NCI-H2107 (cell line): Measurements from ENCODE around the gene XYLT1.

ENCODE experiments used
- DNase-seq: peaks from one replicate; lab custom pipeline; 2025; lab: John Stamatoyannopoulos, UW

Gene XYLT1

DNA sequence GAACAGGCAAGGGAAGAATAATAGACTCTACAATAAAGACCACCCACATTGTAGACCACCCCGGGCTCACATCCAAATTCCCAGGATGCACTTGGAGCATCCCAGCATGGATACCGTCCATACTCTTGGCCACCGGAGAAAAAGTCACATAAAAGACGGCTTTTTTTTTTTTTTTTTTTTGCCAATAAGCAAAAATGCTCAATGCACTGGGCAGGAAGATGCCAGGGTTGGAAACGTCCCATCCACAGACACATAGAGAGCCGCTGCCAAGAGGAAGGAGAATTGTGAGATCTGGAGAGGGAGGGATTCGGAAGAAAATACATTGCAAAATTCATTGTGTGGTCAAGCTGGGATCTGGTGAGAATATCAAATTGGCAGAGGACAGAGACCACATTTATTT is 286.7 kb downstream of the XYLT1 start:
- no peak for DNase-seq

- no peak for DNase-seq
Measured at GRCh38 chr16:17177959-17178905, 292.5 kb downstream of the XYLT1 start.

GRCh38 chr16:17177242-17177958 is 293.4 kb downstream of the XYLT1 start:
- DNase-seq, result no peak

GRCh38 chr16:17176199-17176598 is 294.6 kb downstream of the XYLT1 start:
- DNase-seq, result no peak

DNA sequence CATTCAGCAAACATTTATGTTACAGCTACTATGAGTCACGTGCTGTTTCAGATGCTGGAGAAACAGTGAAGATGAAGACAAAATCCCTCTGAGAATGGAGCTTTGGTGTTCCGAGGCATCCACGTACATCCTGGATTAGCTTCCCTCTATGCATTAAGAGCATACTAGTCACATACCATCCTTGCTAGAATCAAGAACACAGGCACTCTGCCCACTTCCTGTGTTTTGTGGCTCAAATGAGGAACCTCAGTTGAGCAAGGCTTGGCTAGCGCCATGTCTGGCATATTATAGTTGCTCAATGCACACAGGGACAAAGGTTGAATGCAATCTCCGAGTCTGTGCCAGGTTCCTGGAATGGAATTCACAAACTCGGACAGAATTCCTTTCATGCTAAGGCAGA is 297.5 kb downstream of the XYLT1 start:
- no peak for DNase-seq

GRCh38 chr16:17171250-17172143 is 299.3 kb downstream of the XYLT1 start:
- DNase-seq, result no peak

DNA sequence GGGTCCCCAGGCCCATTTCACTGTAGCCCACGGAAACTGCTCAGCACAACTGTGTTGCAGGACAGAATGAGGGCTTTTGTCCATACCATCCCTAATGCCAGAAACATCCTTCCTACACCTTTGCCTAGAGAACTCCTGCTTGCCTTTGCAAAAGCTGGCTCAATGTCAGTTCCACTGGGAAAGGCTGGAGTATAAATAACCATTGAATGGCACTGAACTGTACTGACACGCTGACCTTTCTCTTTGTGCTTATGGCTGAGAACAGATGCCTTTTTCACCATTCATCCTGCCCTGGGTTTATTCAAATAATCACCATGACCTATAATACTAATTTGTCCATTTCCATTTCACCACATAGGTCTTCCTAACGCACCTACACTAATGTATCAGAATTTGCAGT is 300.3 kb downstream of the XYLT1 start:
- no peak for DNase-seq

DNA sequence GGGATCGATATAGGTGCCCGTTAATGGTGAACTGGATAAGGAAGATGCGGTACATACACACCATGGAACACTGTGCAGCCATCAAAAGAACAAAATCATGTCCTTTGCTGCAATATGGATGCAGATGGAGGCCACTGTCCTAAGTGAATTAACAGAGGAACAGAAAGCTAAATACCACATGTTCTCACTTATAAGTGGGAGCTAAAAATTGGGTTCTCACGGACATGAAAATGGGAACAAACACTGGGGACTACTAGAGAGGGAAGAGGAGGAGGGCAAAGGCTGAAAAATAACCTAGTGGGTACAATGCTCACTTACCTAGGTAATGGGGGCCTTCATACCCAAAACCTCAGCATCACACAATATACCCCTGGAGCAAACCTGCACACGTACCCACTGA is 302.6 kb downstream of the XYLT1 start:
- DNase-seq, result no peak

GRCh38 chr16:17166095-17166494 is 304.7 kb downstream of the XYLT1 start:
- DNase-seq, result no peak

DNA sequence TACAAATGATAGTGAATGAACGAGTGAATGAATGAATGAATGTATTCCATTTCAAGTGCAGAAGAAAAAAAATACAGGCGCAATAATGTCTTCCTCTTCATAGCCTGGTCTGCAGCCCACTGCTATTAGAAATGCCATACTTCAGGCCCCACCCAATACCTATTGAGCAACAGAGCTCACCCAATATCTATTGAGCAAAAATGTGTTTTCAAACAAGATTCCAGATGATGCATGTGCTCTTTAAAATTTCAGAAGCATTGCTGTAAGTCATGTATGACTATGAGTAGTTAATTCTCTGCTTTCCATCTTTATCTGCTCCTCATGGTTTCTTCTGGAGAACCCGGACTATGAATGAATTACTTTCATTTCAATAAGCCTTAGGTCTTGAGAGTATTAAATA is 308.2 kb downstream of the XYLT1 start:
- DNase-seq, result no peak

DNA sequence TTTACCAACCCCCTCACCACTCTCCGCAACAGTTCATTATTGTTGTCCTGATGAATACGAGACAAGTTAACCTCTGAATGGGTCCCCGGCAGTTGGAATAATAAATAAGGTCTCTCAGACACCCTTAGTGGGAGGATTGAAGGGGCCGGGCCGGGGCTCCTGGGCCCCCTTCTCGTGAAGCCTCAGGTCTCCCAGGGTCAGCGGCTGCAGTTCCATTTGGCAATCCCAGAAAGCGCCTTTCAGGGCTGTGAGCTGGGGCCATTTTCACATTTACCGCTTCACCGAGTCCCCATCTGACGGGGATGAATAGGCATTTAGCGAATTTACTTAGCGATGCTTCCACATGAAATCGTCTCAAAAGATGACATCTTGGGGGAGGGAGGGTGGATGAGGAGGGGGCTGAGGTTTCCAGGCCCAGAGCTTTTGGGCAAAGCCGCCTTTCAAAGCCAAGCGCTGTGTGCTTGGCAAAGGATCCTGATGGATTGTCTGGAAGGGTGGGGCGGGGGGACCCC is 309.8 kb downstream of the XYLT1 start:
- no peak for DNase-seq

DNA sequence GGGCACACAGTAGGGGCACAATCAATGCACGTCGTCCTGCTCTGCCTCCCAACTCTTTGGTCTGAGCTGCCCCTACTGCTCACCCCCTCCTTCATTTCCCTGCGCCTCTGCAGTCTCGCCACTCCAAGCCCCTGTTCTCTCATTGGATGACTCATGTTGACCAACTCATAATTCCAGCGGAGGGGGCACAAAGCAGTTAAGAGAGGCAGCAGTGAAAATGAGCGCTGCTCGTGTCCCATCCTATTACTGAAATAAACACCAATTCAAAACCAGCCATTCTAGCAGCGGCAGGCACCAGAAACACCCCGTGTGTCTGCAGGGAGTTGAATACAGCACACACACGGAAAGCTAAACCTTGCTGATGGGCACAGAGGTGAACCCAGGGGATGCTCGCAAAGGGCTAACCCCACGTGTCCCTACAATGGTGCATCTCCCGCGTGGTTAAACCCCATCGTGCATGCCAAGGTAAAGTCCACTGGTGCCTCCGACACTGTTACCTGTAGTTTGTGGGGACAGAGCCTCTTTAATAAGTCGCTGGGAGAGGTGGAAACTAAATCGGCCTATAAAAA is 310.4 kb downstream of the XYLT1 start:
- DNase-seq, result no peak

- DNase-seq, result no peak
Measured at GRCh38 chr16:17159617-17160016, 311.1 kb downstream of the XYLT1 start.

- DNase-seq, result no peak
Measured at GRCh38 chr16:17155936-17156335, 314.8 kb downstream of the XYLT1 start.

- DNase-seq, result no peak
Measured at GRCh38 chr16:17155485-17155884, 315.3 kb downstream of the XYLT1 start.

DNA sequence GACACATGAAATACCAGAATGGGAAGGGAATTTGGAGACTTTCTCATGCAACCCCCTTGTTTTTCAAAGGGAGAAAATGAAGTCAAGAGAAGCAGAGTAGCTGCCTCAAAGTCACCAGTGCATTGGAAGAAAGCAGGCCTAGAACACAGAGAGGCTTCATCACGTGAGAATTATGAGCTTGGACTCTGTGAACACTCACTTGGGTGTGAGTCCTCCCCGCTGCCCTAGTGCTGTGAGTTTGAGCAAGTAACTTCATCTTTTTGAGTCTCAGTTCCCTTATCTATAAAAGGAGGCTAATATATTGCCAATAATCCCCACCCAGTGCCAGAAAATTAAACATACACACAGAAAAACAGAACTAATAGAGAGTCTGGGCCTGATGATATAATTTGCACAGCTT is 315.8 kb downstream of the XYLT1 start:
- DNase-seq, result no peak

GRCh38 chr16:17152311-17152710 is 318.4 kb downstream of the XYLT1 start:
- no peak for DNase-seq

GRCh38 chr16:17151335-17151734 is 319.4 kb downstream of the XYLT1 start:
- DNase-seq, result no peak

DNA sequence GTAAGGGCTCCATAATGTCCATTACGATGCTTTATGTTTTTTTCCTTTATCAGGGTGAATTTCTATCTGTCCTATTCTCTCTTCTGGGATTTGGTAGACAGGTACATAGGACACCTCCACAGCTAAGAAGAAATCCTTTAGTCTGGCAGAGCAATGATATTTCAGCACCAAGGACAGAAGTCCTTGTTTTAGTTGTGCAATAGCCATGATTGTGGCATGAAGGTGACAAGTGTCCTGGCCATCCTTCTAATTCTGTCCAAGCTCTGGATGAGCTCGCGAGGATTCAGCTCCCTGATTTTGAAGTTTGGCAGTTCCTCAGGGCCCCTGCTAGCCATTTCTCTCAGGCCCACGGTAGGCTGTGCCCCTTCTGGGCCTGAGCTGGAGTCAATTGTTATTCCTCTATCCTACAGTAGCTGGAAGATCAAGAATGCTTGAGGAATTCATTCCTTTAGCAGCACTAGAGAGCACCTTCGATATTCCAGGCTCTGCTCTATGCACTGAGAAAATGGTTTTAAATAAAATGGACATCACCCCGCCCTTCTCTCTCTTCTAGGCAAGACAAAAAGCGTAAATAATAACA is 320.8 kb downstream of the XYLT1 start:
- DNase-seq, result no peak

DNA sequence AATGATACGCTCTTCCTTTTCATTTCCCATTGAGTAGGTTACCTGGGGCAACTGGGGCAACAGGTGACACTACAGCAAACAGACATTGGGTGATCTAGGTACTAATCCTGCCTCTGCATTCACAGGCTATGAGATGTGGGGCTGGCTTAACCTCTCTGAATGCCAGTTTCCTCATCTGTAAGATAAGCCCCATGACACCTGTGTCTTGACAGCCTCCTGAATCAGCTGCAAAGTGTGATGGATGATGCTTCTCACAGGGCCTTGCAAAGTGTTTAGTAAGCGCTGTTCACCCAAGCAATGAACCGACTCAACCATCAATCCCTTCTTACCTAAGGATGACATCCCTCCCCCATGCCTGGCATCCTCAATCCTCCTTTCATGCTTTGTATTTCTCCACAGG is 322.8 kb downstream of the XYLT1 start:
- DNase-seq, result no peak

GRCh38 chr16:17145029-17145428 is 325.7 kb downstream of the XYLT1 start:
- no peak for DNase-seq
